Measurements from ENCODE around the gene SLC12A5. TPM values are rescaled to one million over a fixed set of nuclear protein-coding genes. Genes with fewer than 3 reads are reported as not detected.

SLC12A5 gene
- total RNA-seq, 1 donor from 2014 or later = 9.6 TPM

DNA sequence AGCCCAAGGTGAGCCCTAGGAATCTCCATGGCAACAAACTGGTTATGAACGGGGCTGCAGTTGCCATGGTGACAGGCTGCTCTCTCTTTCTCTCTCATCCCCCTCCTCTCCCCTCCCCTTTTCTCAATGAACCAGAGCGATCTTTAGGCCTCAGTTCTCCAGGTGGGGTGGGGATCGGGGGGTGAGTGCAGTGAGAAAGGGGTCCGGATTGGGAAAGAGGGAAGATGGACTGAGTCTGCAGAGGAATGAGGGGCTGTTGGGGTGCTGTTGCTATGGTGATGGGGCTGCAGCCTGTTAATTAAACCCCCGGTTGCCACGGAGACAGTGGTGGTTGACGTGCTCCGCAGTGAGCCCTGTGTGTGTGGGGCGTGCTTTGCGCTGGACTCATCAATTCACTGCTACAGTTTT, 3.6 kb upstream of the SLC12A5 start:
- H3K4me3 Mint-ChIP-seq = no peak overlapping the region
- H3K9me3 Mint-ChIP-seq = no peaks in the 10 kb centered on the region
- TF ChIP-seq, protein P1, sequence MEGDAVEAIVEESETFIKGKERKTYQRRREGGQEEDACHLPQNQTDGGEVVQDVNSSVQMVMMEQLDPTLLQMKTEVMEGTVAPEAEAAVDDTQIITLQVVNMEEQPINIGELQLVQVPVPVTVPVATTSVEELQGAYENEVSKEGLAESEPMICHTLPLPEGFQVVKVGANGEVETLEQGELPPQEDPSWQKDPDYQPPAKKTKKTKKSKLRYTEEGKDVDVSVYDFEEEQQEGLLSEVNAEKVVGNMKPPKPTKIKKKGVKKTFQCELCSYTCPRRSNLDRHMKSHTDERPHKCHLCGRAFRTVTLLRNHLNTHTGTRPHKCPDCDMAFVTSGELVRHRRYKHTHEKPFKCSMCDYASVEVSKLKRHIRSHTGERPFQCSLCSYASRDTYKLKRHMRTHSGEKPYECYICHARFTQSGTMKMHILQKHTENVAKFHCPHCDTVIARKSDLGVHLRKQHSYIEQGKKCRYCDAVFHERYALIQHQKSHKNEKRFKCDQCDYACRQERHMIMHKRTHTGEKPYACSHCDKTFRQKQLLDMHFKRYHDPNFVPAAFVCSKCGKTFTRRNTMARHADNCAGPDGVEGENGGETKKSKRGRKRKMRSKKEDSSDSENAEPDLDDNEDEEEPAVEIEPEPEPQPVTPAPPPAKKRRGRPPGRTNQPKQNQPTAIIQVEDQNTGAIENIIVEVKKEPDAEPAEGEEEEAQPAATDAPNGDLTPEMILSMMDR (conservative IDR thresholded peaks at IDR 0.05) = no peak
- no peak overlapping the region for H3K27ac Mint-ChIP-seq (ENCODE audit: unreplicated experiment)
- peaks cover 89% of the 10 kb centered on the region for H3K27me3 Mint-ChIP-seq (ENCODE audit: low read depth)
- H3K36me3 Mint-ChIP-seq (ENCODE audit: low read depth) = no peaks in the 10 kb centered on the region
- DNase-seq (ENCODE audit: low read depth, low spot score) = no peak
- H3K4me1 Mint-ChIP-seq = peaks cover 18% of the 10 kb centered on the region

DNA sequence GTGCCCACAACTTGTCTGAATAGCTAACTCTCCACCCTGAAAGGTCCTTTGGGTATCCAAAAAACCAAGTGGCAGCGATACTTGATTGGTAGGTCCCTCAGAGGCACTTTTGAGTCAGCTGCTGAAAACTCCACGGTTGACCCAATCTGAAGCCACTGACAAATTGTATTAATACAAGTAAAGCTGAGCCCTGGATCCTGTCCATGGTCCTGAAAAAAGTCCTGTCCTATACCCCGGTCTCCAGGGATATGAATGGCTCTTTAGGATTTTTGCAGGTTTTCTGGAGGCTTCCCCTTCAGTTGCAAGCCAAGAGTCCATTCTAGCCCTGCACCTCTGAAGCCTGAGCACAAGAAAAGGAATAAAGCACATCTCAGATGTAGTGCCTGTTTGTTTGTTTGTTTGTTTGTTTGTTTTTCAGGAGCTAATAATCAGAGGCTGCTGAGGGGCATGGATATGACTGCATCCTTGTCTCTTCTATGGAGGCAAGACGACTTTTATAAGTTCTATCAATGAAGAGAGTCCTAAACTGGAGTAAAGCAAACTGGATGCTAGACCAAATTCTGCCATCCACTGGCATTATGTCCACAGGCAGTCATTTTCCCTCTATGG, 1.7 kb upstream of the SLC12A5 start:
- H3K27me3 Mint-ChIP-seq (ENCODE audit: low read depth) = peaks cover 96% of the 10 kb centered on the region
- peak; percentile 54 for DNase-seq (ENCODE audit: low read depth, low spot score)
- H3K4me1 Mint-ChIP-seq = peaks cover 12% of the 10 kb centered on the region
- no peaks in the 10 kb centered on the region for H3K9me3 Mint-ChIP-seq
- no peak overlapping the region for H3K27ac Mint-ChIP-seq (ENCODE audit: unreplicated experiment)
- TF ChIP-seq, protein P1 (conservative IDR thresholded peaks at IDR 0.05) = no peak
- no peaks in the 10 kb centered on the region for H3K36me3 Mint-ChIP-seq (ENCODE audit: low read depth)
- H3K4me3 Mint-ChIP-seq = no peak overlapping the region

DNA sequence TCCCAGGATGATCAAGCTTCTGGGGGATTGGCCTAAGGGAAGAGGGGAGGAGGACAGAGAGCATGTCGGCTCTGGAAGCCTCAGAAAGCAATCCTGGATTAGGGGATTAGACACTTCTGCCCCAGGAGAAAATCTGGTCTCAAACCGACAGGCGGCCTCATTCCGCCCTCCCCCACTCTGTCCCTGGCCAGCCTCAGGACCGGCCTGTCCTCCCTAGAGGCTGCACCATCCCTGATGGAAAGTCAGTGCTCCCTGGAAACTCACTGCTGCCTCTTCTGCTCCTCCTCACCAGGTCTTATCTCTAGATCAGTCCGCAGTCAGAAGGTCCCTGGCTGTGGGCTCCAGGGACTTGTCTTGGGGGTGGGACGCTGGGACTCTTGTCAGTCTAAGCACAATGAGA, 905 bp upstream of the SLC12A5 start:
- TF ChIP-seq, protein P1 (conservative IDR thresholded peaks at IDR 0.05) = no peak
- Mint-ChIP-seq H3K27me3 (ENCODE audit: low read depth) (peaks cover 99% of the 10 kb centered on the region), H3K4me3 (no peak overlapping the region), H3K27ac (ENCODE audit: unreplicated experiment) (no peak overlapping the region), H3K4me1 (peaks cover 12% of the 10 kb centered on the region), H3K9me3 (no peaks in the 10 kb centered on the region), H3K36me3 (ENCODE audit: low read depth) (no peaks in the 10 kb centered on the region)
- no peak for DNase-seq (ENCODE audit: low read depth, low spot score)

DNA sequence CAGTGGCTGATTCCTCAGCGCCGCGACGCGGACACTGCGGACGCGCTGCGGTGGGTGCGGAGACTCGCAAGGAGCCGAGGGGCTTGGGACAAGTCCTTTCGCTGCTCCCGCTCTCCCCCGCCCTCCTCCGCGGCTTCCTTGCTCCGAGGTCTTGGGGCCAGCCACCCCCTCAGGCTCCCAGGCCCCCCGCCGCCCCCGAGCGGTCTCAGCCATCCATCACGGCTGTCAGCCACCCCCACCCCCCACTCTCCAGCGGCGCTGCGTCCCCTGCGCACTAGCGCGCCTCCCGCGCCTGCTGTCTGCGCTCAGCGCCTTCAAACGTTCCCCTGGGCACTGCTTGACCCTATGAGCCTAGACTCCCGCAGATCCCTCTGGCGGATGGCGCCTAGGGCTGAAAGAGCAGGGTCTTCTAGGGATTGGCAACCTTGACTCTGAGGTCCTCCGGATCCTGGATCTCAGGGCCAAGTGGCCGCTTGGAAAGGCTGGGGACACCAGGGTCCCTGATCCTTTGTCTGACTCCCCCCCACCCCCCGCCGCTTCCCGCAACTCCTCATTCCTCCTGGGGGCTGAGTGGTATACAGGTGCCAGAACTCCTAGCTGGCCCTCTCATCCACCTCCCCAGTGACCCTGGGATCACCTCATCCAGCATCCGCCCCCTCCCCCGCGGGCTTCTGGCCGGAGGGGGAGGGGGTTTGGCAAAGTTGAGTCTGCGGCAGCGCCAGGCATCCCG, 1.4 kb downstream of the SLC12A5 start:
- no peak overlapping the region for H3K4me3 Mint-ChIP-seq
- H3K27me3 Mint-ChIP-seq (ENCODE audit: low read depth) = peaks cover 99% of the 10 kb centered on the region
- DNase-seq (ENCODE audit: low read depth, low spot score) = no peak
- H3K27ac Mint-ChIP-seq (ENCODE audit: unreplicated experiment) = no peak overlapping the region
- TF ChIP-seq, protein P1 (conservative IDR thresholded peaks at IDR 0.05) = no peak
- H3K4me1 Mint-ChIP-seq = peaks cover 3% of the 10 kb centered on the region
- H3K36me3 Mint-ChIP-seq (ENCODE audit: low read depth) = no peaks in the 10 kb centered on the region
- no peaks in the 10 kb centered on the region for H3K9me3 Mint-ChIP-seq

DNA sequence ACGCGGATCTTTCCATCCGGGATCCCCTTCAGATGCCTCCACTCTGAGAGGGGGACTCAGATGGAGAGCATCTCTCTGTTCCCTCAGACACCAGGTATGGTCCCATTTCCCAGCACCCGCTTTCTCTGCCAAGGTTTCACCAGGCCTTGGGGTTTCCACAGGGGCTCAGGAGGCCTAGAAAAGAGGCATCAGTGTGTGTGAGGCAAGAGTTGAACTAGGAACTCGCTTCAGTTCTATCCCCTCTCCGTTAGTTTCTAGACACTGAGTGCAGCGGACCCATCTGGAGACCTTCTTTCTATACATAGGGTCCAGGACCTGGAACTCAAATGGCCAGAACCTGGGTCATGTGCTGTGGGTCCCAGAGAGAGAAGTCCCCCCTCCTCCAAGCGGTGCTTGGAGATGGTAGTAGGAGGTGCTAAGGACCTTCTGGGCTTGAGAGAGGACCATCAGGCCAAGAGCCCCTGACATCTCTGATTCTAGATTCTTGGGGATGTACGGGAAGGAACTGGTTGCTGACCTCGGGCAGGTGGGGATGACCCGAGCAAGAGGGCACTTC, 2.1 kb downstream of the SLC12A5 start:
- H3K4me1 Mint-ChIP-seq = no peaks in the 10 kb centered on the region
- TF ChIP-seq, protein P1 (conservative IDR thresholded peaks at IDR 0.05) = no peak
- DNase-seq (ENCODE audit: low read depth, low spot score) = no peak
- no peaks in the 10 kb centered on the region for H3K36me3 Mint-ChIP-seq (ENCODE audit: low read depth)
- H3K27ac Mint-ChIP-seq (ENCODE audit: unreplicated experiment) = no peak overlapping the region
- H3K9me3 Mint-ChIP-seq = no peaks in the 10 kb centered on the region
- H3K27me3 Mint-ChIP-seq (ENCODE audit: low read depth) = peaks cover 99% of the 10 kb centered on the region
- no peak overlapping the region for H3K4me3 Mint-ChIP-seq
